ENCODE data around the gene IFITM1.

DNA sequence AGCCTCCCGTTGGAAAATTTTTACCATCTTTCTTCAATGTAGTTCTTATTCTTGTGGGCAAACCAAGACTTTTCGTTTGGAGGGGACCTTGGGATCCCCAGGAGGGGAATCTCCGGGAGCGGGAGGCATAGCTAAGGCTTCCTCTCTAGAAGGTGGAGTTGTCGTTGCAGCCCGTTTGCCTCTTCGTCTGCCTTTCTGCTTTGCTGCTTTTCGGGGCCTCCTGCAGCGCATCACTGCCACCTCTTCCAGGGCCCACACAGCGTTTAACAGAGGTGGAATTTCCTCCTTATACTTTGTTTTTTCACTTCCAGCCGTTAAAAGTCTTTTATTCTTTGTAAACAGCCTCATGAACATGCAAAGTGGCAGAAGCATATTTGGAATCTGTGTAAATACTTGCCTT, 10.3 kb downstream of the IFITM1 start:
- TF ChIP-seq RAD21 (IDR thresholded peaks at IDR 0.05) (no peak), YY1 (IDR thresholded peaks at IDR 0.05) (no peak), GABPA (IDR thresholded peaks at IDR 0.05 in 1 of 2, conservative IDR thresholded peaks at IDR 0.05 in 1 of 2) (no peak), RXRA (IDR thresholded peaks at IDR 0.05) (no peak), TAF1 (conservative IDR thresholded peaks at IDR 0.05) (no peak), JUND (IDR thresholded peaks at IDR 0.05) (no peak), ATF3 (IDR thresholded peaks at IDR 0.05) (no peak), EGR1 (IDR thresholded peaks at IDR 0.05; ENCODE audit: low read depth in 2 of 2) (no peak), FOXA1 (IDR thresholded peaks at IDR 0.05) (no peak)
- TF ChIP-seq, protein P1, sequence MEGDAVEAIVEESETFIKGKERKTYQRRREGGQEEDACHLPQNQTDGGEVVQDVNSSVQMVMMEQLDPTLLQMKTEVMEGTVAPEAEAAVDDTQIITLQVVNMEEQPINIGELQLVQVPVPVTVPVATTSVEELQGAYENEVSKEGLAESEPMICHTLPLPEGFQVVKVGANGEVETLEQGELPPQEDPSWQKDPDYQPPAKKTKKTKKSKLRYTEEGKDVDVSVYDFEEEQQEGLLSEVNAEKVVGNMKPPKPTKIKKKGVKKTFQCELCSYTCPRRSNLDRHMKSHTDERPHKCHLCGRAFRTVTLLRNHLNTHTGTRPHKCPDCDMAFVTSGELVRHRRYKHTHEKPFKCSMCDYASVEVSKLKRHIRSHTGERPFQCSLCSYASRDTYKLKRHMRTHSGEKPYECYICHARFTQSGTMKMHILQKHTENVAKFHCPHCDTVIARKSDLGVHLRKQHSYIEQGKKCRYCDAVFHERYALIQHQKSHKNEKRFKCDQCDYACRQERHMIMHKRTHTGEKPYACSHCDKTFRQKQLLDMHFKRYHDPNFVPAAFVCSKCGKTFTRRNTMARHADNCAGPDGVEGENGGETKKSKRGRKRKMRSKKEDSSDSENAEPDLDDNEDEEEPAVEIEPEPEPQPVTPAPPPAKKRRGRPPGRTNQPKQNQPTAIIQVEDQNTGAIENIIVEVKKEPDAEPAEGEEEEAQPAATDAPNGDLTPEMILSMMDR (IDR thresholded peaks at IDR 0.05; ENCODE audit: low read depth, low read length, missing input control): no peak
- TF ChIP-seq, protein P2, sequence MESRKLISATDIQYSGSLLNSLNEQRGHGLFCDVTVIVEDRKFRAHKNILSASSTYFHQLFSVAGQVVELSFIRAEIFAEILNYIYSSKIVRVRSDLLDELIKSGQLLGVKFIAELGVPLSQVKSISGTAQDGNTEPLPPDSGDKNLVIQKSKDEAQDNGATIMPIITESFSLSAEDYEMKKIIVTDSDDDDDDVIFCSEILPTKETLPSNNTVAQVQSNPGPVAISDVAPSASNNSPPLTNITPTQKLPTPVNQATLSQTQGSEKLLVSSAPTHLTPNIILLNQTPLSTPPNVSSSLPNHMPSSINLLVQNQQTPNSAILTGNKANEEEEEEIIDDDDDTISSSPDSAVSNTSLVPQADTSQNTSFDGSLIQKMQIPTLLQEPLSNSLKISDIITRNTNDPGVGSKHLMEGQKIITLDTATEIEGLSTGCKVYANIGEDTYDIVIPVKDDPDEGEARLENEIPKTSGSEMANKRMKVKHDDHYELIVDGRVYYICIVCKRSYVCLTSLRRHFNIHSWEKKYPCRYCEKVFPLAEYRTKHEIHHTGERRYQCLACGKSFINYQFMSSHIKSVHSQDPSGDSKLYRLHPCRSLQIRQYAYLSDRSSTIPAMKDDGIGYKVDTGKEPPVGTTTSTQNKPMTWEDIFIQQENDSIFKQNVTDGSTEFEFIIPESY (IDR thresholded peaks at IDR 0.05): no peak
